CD4-positive, alpha-beta T cell treated with Interleukin-12 subunit alpha and Interleukin-12 subunit beta, for 1 hour (primary cell): ENCODE measurements around the gene SFN.
"Not testable (repeated sequence)": the region's sequence is repeated elsewhere in the genome, so short reads cannot be mapped to it uniquely, and the experiment has no call there.

ENCODE experiments used
- DNase-seq: peaks from one replicate; pipeline ENCODE4 v3.0.0-alpha.2; 2020

Gene SFN

DNA sequence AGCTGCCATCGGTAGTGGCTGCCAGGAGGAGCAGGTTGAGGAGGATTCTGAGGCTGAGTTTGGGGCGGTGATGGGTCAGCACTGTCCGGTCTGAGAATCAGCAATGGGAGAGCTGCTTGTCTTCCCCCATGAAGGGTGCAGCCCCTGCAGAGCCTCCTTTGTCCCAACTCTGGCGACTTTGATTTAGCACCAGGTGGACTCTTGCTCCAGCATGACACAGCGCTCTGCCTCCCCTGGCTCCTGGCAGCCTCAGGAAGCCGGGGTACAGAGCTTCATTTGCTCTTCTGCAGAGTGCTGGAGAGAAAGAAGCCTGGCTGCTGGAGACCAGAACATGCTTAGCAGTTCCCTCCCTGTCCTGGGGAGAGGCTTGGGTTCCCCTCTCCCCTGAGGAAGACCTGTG lies 23.2 kb upstream of the SFN start:
- no peak for DNase-seq

DNA sequence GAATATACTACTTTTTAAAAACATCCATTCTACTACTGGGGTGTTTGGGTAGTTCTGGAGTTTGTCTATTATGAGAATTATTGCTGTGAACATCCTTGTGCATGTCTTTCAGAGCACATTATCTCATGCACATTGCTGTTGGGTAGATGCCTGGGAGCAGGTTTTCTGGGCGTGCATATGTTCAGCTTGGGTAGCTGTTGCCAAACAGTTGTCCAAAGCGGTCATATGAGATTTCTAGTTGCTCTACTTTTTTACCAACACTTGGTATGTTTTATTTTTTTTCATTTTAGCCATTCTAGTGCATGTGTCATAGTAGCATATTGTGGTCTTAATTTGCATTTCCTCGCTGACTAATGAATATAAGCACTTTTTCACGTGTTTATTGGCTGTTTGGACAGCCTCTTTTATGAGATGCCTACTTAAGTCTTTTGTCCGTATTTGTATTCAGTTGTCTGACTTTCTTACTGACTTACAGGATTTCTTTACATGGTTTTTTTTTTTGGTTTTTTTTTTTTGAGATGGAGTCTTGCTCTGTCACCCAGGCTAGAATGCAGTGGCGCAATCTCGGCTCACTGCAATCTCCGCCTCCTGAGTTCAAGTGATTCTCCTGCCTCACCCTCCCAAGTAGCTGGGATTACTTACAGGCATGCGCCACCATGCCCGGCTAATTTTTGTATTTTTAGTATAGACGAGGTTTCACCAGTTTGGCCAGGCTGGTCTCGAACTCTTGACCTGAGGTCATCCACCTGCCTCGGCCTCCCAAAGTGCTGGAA lies 18.3 kb upstream of the SFN start:
- DNase-seq: no peak

DNA sequence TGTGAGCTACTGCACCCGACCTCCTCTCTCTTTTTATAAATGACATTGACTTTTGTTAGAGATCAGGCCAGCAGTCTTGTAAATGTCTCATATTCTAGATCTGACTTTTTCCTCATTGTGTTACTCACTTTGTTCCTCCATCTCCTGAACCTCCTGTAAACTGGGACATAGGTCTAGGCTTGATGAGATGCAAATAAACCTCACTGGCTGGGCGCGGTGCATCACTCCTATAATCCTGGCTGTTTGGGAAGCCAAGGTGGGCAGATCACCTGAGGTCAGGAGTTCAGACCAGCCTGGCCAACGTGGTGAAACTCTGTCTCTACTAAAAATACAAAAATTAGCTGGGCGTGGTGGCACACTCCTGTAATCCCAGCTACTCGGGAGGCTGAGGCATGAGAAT lies 15.1 kb upstream of the SFN start:
- DNase-seq: not testable (repeated sequence)

DNA sequence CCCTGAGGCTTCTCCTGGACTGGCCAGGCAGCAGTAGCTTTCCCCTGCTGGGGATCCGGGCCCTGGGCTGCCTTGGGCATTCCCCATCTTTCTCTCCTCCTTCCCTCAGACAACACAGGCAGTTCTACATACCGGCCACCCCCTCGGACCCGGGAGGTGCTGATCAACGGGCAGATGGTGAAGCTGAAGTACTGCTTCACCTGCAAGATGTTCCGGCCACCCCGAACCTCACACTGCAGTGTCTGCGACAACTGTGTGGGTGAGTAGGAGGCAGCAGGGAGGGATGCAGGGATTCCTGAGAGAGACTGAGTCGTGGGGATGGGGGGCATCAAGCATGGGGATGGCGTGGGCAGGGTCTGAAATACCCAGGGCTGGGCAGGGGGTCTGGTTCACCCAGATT lies 14.4 kb upstream of the SFN start:
- DNase-seq: no peak

DNA sequence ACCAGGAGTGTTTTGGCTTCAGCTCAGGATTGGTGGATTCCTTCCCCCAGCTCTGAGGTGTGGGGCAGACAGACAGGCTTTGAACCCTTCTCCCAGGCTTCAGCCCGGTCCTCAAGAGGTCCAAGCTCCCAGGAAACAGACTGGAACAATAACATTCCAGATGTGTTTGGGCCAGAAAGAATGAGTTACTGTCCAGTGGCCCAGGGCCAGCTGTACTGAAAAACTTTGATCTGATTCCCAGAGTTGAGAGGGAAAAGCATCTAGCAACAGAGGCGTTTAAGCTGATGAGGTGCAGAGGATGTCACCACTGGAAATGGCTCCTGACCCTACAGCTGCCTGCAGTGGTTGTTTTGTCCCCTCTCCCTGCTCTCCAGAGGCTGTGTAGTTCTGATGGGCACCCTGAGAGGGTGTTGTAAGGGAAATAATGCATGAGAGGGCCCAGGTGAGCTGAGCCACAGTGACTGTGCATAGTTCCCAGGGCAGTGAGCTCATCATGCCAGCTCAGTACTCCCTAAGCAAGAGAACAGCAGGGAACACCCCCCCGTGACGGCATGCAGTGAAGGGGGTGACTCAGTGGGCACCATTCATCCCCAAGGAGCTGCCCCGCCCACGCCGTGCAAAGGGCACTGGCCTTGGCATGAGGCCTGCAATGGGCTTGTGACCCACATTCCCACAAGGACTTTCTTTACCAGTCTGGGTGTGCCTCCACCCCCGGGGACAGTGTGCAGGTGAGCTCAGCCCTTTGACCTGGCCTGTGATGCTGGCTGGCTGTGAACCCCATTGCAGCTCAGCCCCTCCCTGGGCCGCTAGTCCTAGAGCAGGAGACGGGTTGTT lies 13.8 kb upstream of the SFN start:
- DNase-seq: no peak

DNA sequence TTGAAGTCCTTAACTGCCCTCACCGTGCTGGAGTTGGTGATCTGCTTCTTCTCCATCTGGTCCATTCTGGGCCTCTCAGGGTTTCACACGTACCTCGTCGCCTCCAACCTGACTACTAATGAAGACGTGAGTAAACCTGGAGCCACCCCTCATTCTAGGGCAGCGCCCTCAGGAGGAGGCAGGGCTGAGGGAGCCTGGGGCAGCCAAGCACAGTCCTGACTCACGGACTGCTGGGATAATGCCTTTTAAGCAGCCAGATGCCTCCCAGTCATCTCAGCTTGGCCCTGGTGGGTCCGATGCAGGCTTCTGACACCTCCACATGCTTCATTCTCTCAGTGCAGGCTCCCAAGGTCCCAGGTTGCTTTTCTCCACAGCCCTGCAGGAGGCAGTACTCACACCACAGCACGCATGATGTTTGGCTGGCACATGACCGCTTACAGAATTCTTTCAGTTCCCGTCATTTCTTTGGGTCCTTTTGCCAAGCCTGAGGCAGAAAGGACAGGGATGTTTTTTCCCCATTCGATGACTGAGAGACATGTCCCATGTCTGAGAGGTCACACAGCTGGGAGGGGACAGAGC lies 11.8 kb upstream of the SFN start:
- no peak for DNase-seq

DNA sequence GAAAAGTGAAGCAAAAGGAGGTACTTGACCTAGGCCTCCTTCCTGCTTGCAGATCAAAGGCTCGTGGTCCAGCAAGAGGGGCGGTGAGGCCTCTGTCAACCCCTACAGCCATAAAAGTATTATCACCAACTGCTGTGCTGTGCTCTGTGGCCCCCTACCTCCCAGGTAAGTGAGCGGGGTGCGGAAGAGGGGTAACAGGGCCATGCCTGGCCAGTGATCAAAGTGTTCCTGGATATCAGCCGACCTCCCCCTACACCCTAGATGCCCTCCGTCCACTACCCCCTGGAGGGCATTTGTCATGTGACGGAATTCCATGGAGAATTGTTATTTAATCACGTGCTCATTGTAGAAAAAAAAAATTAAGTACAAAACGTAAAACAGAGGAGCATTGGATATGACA lies 10.2 kb upstream of the SFN start:
- no peak for DNase-seq

DNA sequence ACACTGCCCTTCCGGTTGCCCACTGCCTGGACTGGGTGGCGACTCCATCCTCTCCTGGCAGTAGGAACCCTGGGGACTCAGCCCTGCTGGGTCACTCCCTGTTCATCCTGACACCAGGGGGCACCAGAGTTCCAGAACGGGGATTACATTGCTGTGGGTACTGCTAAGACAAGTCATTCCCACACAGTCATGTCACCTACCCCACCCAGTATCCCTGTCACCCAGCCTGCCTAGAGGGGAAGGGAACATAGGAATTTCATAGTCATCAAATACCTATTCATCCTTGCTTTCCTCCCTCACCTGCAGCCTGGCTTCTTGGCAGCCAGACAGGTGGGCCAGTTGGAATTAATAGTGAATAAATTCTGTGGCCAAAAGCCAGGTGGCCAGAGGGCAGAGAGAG lies 9.8 kb upstream of the SFN start:
- DNase-seq: peak; percentile 81

DNA sequence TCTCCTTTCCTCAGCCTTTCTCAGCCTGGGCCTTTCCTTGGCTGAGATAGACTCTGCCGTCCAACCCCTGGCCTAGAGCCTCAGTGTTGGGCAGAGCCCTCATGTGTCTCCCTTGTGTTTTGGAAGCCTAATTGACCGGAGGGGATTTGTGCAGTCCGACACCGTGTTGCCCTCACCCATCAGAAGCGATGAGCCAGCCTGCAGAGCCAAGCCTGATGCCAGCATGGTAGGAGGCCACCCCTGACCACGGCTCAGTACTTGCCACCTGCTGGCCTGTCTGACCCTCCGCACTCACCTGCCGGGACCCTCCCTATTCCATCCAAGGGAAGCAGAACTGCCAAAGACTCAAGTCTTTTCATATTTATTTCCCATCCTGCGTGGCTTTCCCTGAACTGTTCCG lies 9.3 kb upstream of the SFN start:
- no peak for DNase-seq

DNA sequence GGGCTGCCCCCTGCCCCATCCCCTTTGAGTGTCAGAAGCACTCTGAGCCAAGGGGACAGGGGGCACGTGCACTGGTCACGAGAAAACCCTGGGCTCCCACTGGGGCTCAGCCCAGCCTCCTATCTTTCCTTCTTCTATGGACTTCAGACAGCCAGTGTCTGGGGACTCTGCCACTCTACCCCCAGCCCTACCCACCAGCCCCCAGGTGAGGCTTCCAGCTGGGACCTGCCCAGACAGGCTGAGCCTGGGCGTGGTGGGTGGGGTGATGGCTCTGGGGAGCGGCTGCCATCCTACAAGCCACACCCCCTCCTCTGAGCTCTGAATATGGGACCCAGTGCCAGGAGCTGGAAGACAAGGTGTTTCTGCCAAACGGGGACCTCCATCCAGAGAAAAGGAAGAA lies 8.0 kb upstream of the SFN start:
- DNase-seq: no peak

DNA sequence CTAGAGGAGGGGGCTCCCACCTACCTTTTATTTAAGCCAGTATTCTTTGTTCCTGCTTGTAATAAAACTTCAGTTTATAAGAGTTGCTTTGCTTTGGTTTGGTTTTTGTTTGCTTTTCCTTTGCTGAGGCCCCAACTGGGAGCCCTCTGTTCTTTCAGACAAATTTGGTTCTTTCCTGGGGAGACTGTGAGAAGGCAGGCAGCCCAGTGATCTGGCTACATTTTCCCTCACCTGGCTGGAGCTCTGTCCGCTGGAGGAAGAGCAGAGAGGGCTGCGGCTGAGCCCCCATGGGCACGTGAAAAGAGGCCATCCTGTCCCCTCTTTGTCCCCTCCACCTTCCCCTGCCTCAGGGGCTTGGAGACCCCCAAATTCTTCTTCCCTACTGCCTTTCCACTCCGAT lies 7.3 kb upstream of the SFN start:
- no peak for DNase-seq

DNA sequence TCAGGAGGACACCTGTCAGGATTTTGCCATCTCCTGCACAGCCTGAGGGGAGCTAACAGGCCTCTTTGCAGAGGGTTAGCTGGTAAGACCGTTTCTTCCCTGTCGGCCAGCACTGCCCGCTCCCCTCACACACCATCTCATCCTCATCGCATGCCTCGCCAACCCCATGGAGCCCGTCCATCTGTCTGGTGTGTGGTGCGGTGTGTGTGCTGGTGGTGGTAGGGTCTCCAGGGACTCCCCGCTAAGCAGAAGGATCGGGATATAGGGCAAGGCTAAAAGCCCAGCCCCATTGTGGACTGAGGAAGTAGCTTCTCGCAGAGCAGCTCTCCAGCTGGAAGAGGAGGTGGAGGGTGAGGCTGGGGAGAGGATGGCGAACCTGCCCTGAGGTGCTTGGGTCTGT lies 6.8 kb upstream of the SFN start:
- DNase-seq: no peak

DNA sequence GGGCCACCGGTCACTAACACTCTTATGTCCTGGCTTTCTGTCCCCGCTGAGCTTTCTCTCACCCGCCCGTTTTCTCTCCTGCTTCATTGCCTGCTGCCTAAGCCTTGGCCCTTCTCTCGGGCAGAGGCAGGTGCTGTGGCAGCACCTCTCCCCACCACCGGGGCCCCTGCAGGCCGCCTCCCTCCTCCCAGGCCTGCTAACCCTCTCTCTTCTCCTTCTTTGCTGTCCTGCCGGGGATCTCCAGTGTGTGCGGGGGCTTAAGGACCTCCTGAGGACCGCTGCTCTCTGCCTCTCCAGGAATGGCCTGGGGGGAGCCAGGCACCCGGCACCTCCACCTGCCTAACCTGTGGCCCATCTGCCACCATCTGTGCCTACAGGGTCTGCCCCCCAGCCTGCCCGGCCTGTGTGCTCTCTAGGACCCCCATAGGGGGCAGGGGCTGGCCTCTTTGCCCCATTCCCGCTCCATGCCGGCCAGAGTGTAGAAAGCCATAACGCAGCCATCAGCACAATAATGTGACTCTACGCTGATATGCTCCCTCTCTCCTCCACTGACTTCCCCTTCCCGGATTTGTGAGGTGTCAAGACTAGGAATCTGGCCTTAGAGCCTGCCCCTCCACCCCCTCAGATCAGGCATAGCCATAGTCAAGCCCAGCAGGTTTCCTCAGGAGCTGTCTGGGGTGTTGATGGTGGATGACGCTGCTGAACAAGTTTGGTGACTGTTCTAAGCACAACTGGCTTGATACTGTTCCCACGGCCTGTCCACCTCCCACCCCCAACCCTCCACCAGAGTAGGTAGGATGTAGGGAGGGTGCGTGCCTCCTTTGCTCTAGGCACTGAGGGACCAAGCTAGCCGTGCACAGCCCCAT lies 6.1 kb upstream of the SFN start:
- no peak for DNase-seq

DNA sequence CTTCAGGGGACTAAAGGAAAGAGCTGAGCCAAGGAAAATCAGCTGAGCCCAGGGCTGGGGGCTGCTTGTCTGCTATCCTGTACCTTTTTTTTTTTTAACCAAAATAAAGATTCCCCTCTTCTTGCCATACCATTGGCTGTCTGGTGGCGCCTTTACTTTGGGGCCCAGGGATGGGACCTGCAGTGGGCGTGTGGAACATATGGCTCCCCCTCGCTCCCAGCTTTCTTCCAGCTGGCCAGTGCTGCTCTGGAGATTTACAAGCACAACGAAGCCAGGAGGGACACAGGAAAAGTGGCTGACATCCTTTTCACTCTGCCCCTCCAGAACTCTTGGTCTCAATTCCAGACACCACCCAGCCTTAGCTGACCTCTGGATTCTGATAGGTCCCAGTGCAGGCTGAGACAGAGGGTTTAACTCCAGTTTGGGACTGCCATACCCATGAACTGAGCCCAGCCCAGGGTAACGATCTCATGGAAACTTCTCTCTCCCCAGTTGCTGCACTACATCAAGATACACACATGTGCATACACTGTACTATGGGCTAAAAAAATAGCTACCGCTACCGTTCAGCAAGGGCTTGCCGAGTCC lies 5.4 kb upstream of the SFN start:
- DNase-seq: no peak

DNA sequence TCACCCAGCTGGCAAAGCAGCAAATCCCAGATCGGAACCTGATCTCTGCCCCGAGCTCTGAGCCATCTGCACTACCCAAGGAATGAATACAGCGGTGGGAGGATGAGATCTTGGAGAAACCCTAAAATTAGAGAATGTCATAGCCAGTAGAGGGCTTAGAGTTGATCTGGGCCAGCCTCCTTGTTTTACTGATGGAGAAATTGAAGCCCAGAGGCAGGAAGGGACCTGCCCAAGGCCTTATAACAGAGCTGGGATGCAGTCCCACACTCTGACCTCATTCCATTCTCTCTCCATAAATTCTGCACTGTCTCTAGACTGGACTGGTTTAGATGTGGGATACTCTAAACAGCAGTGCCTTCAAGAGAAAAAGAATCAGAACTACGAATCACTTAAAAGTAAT lies 4.8 kb upstream of the SFN start:
- no peak for DNase-seq

DNA sequence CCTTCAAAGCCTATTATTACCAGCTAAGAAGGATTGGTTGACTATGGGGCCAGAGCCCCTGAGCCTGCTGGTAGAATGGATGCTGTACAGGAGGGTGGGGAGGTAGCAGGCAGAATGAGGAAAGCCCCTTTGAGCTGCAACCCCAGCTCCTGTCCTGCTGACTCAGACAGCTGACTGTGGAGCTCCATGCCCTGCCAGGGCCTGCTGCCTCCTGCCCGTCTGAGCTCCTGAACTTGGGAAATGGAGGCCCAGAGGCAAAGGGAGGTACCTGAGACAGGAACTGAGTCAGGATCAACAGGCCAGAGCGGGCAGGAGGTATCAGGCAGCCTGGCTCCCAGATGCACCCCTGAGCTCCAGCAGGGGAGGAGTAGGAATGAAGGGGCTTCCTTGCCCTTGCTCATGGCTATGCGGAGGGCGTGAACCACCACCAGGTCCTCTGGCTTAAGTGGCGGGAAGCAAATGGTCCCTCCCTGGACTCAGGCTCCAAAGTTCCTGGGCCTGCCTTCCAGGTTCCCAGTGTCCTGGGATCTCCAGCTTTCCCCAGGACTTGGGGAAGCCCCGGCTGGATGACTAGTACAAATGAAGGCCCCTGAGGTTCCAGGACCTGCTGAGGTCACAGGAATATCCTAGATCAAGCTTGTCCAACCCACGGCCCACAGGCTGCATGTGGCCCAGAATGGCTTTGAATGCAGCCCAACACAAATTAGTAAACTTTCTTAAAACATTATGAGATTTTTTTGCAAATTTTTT lies 3.9 kb upstream of the SFN start:
- no peak for DNase-seq

DNA sequence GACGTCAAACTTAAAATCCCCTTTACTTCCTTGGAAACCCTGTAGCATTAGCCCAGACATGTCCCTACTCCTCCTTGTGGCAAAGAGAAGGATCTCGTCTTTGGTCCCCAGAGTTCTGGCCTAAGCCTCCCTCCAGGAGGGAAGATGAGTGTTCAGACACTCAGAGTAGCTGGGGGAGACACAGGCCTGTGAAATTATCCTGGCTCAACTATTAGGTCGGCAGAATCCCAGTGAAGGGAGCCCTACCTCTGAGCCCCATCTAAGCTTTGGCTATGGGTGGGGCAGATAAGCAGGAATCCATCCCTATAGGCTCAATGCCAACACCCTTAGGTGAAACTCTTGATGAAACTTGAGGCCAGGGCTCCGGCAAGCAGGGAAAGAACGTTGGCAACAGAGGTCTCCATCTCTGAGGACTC lies 1.7 kb upstream of the SFN start:
- no peak for DNase-seq

DNA sequence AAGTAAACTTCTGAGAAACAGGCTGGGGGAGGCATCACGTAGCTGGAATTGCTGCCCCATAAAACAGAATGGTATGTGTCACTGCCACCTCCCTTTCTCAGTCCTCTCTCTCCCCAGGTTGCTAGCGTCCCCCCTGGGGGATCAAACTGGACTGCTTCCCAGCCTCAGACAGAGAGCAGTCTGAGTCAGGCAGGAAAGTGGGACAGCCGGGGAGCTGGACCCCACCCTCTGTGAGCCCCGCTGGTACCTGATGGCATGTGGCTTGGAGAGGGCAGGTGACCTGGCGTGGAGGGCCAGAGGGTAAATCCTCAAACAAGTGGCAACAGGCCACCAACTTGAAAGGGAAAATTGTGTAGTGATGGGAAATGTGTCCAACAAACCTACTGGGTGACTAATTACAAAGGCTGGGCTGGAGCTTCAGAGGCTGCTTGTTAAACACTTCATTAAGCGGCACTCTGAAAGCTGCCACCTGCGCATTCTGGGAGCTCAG lies 1.0 kb upstream of the SFN start:
- no peak for DNase-seq

DNA sequence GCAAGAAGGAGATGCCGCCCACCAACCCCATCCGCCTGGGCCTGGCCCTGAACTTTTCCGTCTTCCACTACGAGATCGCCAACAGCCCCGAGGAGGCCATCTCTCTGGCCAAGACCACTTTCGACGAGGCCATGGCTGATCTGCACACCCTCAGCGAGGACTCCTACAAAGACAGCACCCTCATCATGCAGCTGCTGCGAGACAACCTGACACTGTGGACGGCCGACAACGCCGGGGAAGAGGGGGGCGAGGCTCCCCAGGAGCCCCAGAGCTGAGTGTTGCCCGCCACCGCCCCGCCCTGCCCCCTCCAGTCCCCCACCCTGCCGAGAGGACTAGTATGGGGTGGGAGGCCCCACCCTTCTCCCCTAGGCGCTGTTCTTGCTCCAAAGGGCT lies 732 bp downstream of the SFN start:
- DNase-seq: no peak

DNA sequence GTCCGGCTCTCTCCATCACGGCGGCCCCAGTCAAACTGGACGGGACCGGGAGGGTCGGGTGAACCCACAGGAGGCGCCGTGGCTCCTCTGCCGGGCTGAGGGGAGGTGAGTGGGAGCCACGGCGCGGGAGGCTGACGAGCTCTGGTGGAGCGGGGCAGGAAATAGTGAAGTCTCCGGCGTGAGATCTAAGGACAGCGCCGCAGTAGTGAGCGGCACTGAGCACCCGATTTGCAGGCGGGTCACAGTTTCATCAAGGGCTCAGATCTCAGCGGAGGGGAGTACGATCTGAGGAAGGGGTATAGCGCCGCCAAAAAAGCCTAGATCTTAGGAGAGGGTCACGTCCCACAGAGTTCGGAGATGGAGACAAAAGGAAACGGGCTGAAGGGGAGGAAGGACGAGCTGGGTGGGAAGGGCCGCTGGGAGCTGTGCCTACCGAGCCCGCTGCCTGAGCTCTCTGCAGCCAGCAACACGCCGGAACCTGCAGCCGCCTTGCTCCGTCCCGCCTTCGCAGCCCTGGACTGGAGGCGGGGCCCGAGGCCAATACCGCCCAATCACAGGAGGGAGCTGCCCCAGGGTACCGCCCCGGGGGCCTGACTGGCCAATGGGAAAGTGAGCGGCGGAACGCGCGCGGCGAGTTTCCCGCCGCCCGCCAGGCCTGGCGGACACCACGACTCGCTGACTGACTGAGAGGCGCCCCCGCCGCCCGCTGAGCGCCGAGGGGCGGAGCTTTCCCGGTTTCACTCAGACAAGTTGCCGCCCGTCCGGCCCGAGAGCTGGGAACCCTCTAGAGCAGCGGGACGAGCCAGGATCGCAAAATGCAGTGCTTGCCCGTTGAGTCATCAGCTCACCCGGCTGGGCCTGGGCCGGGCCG lies 1.9 kb downstream of the SFN start:
- DNase-seq: peak; percentile 96

DNA sequence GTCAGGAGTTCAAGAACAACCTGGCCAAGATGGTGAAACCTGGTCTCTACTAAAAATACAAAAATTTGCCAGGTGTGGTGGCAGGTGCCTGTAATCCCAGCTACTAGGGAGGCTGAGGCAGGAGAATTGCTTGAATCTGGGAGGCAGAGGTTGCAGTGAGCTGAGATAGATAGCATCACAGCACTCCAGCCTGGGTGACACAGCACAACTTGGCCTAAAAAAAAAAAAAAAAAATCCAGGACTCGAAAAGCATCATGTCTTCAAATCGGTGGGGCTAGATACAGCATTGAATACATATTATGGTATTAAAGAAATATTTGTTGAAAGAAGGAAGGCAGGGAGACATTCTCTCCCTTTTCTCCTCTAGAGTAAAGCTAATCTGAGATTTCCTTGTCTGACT lies 10.1 kb downstream of the SFN start:
- not testable (repeated sequence) for DNase-seq
